ENCODE data around the gene PSMD8. TPM values are rescaled to one million over a fixed set of nuclear protein-coding genes. Genes with fewer than 3 reads are reported as not detected.
A peak's percentile ranks its signal among the peaks of the same experiment; 100 is the strongest.

Gene PSMD8
- total RNA-seq, 1 experiment from 2014 or later: 199 TPM

DNA sequence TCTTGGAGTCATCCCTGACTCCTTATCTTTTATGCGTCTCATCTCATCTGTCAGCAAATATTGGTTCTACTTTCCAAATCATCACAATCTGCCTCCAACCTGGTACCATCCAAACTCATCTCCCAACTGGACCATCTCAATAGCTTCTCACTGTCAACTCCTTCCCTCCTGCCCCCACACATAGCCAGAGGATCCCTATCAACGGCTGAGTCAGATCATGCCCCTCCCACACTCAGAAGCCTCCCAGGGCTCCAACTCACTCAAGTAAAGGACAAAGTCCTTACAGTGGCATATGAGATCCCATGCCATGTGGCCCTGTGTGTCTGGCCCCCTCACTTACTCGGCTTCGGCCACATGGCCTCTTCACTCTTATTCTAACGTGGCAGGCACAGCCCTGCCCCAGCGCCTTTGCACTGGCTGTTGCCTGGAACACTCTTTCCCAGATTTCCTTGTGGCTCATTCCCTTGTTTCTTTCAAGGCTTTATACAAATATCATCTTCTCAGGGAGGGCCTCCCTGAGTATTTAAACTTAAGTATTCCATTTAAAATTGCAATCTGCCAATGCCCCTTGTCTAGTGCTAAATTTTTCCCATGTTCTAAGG lies 18.4 kb downstream of the PSMD8 start:
- Histone ChIP-seq H3K4me3 (ENCODE audit: low read length) (no peak overlapping the region), H3K4me2 (ENCODE audit: low read depth, low read length, poor library complexity, severe bottlenecking) (no peak overlapping the region), H3K79me2 (ENCODE audit: low read length) (no peaks in the 10 kb centered on the region), H2AFZ (ENCODE audit: low read length) (no peak overlapping the region), H3K9me3 (ENCODE audit: low read length) (no peaks in the 10 kb centered on the region), H4K20me1 (ENCODE audit: insufficient read depth, low read depth, low read length) (no peaks in the 10 kb centered on the region), H3K9ac (ENCODE audit: low read length) (no peak overlapping the region), H3K27me3 (ENCODE audit: low read length) (no peaks in the 10 kb centered on the region), H3K9me2 (replicated peaks; ENCODE audit: insufficient read depth, low read length) (no peaks in the 10 kb centered on the region), H3K27ac (ENCODE audit: low read length) (no peak overlapping the region), H3K36me3 (ENCODE audit: insufficient read depth, low read length) (no peaks in the 10 kb centered on the region), H3K4me1 (ENCODE audit: low read length) (peaks cover 4% of the 10 kb centered on the region)
- no peak for DNase-seq

DNA sequence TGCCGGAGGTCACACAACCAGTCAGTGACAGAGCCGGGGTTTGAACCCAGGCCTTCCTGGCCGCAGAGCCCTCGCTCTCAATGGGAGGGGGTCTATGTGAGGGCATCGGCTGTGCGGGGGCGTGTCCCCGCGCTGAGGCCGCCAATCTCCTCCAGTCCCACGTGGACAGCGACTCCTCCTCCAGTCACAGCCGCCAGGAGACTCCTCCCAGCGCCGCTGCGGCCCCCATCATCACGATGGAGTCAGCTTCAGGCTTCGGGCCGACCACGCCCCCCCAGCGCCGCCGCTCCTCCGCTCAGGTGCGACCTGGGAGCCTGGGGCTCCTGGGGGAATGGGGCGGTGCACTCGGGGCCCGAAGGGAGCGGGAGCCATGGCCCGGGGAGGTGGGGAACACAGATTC lies 20.1 kb downstream of the PSMD8 start:
- H3K79me2 ChIP-seq (ENCODE audit: low read length): no peaks in the 10 kb centered on the region
- no peaks in the 10 kb centered on the region for H3K4me1 ChIP-seq (ENCODE audit: low read length)
- no peak overlapping the region for H3K9ac ChIP-seq (ENCODE audit: low read length)
- no peak for DNase-seq
- H3K9me3 ChIP-seq (ENCODE audit: low read length): no peaks in the 10 kb centered on the region
- no peak overlapping the region for H2AFZ ChIP-seq (ENCODE audit: low read length)
- no peaks in the 10 kb centered on the region for H3K9me2 ChIP-seq (replicated peaks; ENCODE audit: insufficient read depth, low read length)
- H3K4me3 ChIP-seq (ENCODE audit: low read length): no peak overlapping the region
- H4K20me1 ChIP-seq (ENCODE audit: insufficient read depth, low read depth, low read length): no peaks in the 10 kb centered on the region
- no peak overlapping the region for H3K4me2 ChIP-seq (ENCODE audit: low read depth, low read length, poor library complexity, severe bottlenecking)
- H3K27me3 ChIP-seq (ENCODE audit: low read length): no peaks in the 10 kb centered on the region
- H3K36me3 ChIP-seq (ENCODE audit: insufficient read depth, low read length): no peaks in the 10 kb centered on the region
- H3K27ac ChIP-seq (ENCODE audit: low read length): no peak overlapping the region

DNA sequence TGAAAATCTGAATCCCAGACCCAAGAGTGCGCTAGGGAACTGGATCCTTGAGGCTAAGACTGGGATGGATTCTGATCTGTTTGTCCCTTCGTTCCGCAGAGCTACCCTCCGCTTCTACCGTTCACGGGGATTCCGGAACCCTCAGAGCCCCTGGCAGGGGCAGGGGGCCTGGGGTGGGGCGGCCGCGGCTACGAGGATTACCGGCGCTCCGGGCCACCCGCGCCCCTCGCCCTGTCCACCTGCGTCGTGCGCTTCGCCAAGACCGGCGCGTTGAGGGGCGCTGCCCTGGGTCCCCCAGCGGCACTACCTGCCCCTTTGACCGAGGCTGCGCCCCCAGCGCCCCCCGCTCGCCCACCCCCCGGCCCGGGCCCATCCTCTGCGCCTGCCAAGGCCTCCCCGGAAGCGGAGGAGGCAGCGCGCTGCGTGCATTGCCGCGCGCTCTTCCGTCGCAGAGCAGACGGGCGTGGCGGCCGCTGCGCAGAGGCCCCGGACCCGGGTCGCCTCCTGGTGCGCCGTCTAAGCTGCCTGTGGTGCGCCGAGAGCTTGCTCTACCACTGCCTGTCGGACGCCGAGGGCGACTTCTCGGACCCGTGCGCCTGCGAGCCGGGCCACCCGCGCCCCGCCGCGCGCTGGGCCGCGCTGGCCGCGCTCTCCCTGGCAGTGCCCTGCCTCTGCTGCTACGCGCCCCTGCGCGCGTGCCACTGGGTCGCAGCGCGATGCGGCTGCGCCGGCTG lies 21.2 kb downstream of the PSMD8 start:
- no peak overlapping the region for H3K9ac ChIP-seq (ENCODE audit: low read length)
- no peak for DNase-seq
- no peaks in the 10 kb centered on the region for H4K20me1 ChIP-seq (ENCODE audit: insufficient read depth, low read depth, low read length)
- no peak overlapping the region for H2AFZ ChIP-seq (ENCODE audit: low read length)
- H3K4me2 ChIP-seq (ENCODE audit: low read depth, low read length, poor library complexity, severe bottlenecking): no peak overlapping the region
- H3K9me3 ChIP-seq (ENCODE audit: low read length): no peaks in the 10 kb centered on the region
- H3K4me1 ChIP-seq (ENCODE audit: low read length): no peaks in the 10 kb centered on the region
- H3K27me3 ChIP-seq (ENCODE audit: low read length): no peaks in the 10 kb centered on the region
- no peaks in the 10 kb centered on the region for H3K79me2 ChIP-seq (ENCODE audit: low read length)
- H3K36me3 ChIP-seq (ENCODE audit: insufficient read depth, low read length): no peaks in the 10 kb centered on the region
- H3K27ac ChIP-seq (ENCODE audit: low read length): no peak overlapping the region
- no peak overlapping the region for H3K4me3 ChIP-seq (ENCODE audit: low read length)
- H3K9me2 ChIP-seq (replicated peaks; ENCODE audit: insufficient read depth, low read length): no peaks in the 10 kb centered on the region

DNA sequence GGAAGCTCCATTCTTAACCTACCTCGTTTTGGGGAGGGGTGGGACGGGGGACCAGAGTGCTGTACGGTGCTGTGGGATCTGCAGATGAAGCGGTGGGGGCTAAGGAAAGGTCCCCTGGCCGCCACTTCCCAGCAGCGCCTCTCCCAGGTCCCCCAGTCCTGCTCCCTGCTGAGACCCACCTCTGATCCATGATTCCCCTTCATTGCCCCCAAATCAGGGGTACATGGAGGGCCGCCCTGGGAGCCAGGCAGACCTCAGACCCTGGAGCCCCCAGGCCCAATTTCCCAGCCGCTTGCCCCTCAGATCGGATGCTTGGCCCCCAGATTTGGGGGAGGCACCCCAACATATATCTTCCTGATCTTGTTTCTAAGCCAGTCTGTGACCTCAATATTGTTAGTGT lies 24.7 kb downstream of the PSMD8 start:
- H3K9me2 ChIP-seq (replicated peaks; ENCODE audit: insufficient read depth, low read length): no peaks in the 10 kb centered on the region
- no peak overlapping the region for H3K27ac ChIP-seq (ENCODE audit: low read length)
- H3K4me3 ChIP-seq (ENCODE audit: low read length): no peak overlapping the region
- no peaks in the 10 kb centered on the region for H3K36me3 ChIP-seq (ENCODE audit: insufficient read depth, low read length)
- no peaks in the 10 kb centered on the region for H3K9me3 ChIP-seq (ENCODE audit: low read length)
- no peak overlapping the region for H3K9ac ChIP-seq (ENCODE audit: low read length)
- H2AFZ ChIP-seq (ENCODE audit: low read length): no peak overlapping the region
- H3K4me2 ChIP-seq (ENCODE audit: low read depth, low read length, poor library complexity, severe bottlenecking): no peak overlapping the region
- H3K27me3 ChIP-seq (ENCODE audit: low read length): no peaks in the 10 kb centered on the region
- no peaks in the 10 kb centered on the region for H4K20me1 ChIP-seq (ENCODE audit: insufficient read depth, low read depth, low read length)
- H3K4me1 ChIP-seq (ENCODE audit: low read length): peaks cover 6% of the 10 kb centered on the region
- DNase-seq: no peak
- no peaks in the 10 kb centered on the region for H3K79me2 ChIP-seq (ENCODE audit: low read length)

DNA sequence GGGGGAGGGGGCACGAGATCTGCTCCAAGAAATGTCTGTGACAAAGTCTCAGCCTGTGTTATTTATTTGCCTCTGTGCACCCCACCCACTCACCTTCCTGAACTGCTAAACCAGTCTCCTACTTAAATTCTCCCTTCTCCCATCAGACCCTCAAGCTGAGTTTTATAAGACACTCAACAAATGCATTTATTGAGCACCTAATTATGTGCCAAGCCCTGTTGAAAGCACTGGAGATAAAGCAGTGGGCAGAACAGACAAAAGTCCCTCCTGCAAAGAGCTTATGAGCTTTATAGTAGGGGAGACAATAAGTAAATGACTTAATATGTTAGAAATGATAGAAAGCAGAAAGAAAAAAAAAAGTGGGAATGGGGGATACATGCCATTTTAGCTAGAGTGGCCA lies 25.2 kb downstream of the PSMD8 start:
- H3K9me3 ChIP-seq (ENCODE audit: low read length): no peaks in the 10 kb centered on the region

DNA sequence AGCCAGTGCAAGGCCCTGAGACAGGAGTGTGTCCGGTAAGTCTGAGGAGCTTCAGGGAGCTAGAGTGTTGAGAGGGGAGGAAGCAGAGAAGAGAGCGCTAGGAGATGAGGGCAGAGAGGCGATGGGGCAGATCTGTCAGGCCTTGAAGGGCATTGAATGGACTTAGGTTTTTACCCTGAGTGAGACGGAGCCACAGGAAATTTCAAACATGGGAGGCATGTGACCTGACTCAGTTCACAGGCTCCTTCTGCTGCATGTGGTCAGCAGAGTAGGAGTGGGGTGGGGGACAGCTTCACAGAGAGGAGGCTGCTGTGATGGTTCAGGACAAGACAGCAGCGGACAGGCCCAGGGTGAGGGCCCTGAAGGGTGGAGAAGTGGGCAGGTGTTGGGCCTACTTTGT lies 26.0 kb downstream of the PSMD8 start:
- H3K9me3 ChIP-seq (ENCODE audit: low read length): no peaks in the 10 kb centered on the region
- peaks cover 8% of the 10 kb centered on the region for H3K4me1 ChIP-seq (ENCODE audit: low read length)
- no peaks in the 10 kb centered on the region for H3K36me3 ChIP-seq (ENCODE audit: insufficient read depth, low read length)
- no peaks in the 10 kb centered on the region for H3K27me3 ChIP-seq (ENCODE audit: low read length)
- H2AFZ ChIP-seq (ENCODE audit: low read length): no peak overlapping the region
- H3K27ac ChIP-seq (ENCODE audit: low read length): no peak overlapping the region
- DNase-seq: no peak
- H3K4me3 ChIP-seq (ENCODE audit: low read length): no peak overlapping the region
- no peaks in the 10 kb centered on the region for H3K9me2 ChIP-seq (replicated peaks; ENCODE audit: insufficient read depth, low read length)
- no peaks in the 10 kb centered on the region for H3K79me2 ChIP-seq (ENCODE audit: low read length)
- no peaks in the 10 kb centered on the region for H4K20me1 ChIP-seq (ENCODE audit: insufficient read depth, low read depth, low read length)
- H3K9ac ChIP-seq (ENCODE audit: low read length): no peak overlapping the region
- no peak overlapping the region for H3K4me2 ChIP-seq (ENCODE audit: low read depth, low read length, poor library complexity, severe bottlenecking)

More for the DNA sequence above, 25.2 kb downstream of the PSMD8 start:
- no peak for DNase-seq
- Histone ChIP-seq H3K27ac (ENCODE audit: low read length) (no peak overlapping the region), H3K4me2 (ENCODE audit: low read depth, low read length, poor library complexity, severe bottlenecking) (no peak overlapping the region), H3K79me2 (ENCODE audit: low read length) (no peaks in the 10 kb centered on the region), H3K9ac (ENCODE audit: low read length) (no peak overlapping the region), H3K36me3 (ENCODE audit: insufficient read depth, low read length) (no peaks in the 10 kb centered on the region), H3K4me1 (ENCODE audit: low read length) (peaks cover 8% of the 10 kb centered on the region), H4K20me1 (ENCODE audit: insufficient read depth, low read depth, low read length) (no peaks in the 10 kb centered on the region), H3K4me3 (ENCODE audit: low read length) (no peak overlapping the region), H3K9me2 (replicated peaks; ENCODE audit: insufficient read depth, low read length) (no peaks in the 10 kb centered on the region), H3K27me3 (ENCODE audit: low read length) (no peaks in the 10 kb centered on the region), H2AFZ (ENCODE audit: low read length) (no peak overlapping the region)

DNA sequence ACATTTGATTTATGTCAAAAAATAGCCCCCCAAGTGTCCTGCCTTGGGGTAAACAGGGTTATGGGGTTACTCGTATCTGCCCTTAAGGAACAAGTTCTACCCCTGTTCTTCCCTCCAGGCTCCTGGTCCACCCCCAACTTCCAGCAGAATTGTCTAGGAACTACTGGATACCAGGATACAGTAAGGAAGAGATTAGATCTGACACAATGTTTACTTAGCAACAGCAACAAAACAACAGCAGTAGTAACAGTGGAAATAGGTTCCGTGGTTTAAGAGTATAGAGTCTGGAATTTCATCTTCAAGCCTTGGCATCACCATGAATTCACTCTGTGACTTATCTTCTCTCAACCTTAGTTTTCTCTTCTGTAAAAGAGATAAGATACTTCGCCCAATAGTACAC lies 26.8 kb downstream of the PSMD8 start:
- H2AFZ ChIP-seq (ENCODE audit: low read length): no peak overlapping the region
- no peaks in the 10 kb centered on the region for H3K9me3 ChIP-seq (ENCODE audit: low read length)
- no peak overlapping the region for H3K4me3 ChIP-seq (ENCODE audit: low read length)
- H3K4me2 ChIP-seq (ENCODE audit: low read depth, low read length, poor library complexity, severe bottlenecking): no peak overlapping the region
- no peaks in the 10 kb centered on the region for H3K9me2 ChIP-seq (replicated peaks; ENCODE audit: insufficient read depth, low read length)
- no peak for DNase-seq
- no peaks in the 10 kb centered on the region for H3K27me3 ChIP-seq (ENCODE audit: low read length)
- H4K20me1 ChIP-seq (ENCODE audit: insufficient read depth, low read depth, low read length): no peaks in the 10 kb centered on the region
- H3K36me3 ChIP-seq (ENCODE audit: insufficient read depth, low read length): no peaks in the 10 kb centered on the region
- H3K4me1 ChIP-seq (ENCODE audit: low read length): peaks cover 8% of the 10 kb centered on the region
- H3K79me2 ChIP-seq (ENCODE audit: low read length): no peaks in the 10 kb centered on the region
- no peak overlapping the region for H3K9ac ChIP-seq (ENCODE audit: low read length)
- H3K27ac ChIP-seq (ENCODE audit: low read length): no peak overlapping the region

DNA sequence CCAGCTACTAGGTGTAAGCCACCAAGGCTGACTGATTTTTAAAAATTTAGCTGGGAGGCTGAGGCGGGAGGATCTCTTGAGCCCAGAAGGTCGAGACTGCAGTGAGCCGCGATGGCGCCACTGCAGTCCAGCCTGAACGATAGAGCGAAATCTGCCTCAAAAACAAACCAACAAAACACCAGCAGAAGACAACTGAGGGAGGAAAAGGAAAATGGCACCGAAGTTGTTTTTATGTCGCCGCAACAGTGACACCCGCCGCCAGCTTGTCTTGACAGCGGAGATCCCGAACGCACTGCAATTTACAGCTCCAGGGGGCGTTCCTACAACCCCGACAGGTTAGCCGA lies 28.2 kb downstream of the PSMD8 start:
- H4K20me1 ChIP-seq (ENCODE audit: insufficient read depth, low read depth, low read length): no peaks in the 10 kb centered on the region
- no peak overlapping the region for H3K27ac ChIP-seq (ENCODE audit: low read length)
- no peaks in the 10 kb centered on the region for H3K27me3 ChIP-seq (ENCODE audit: low read length)
- no peak for DNase-seq
- no peaks in the 10 kb centered on the region for H3K9me2 ChIP-seq (replicated peaks; ENCODE audit: insufficient read depth, low read length)
- no peaks in the 10 kb centered on the region for H3K9me3 ChIP-seq (ENCODE audit: low read length)
- no peaks in the 10 kb centered on the region for H3K36me3 ChIP-seq (ENCODE audit: insufficient read depth, low read length)
- peak overlapping the region; percentile 64 for H3K9ac ChIP-seq (ENCODE audit: low read length)
- H3K79me2 ChIP-seq (ENCODE audit: low read length): no peaks in the 10 kb centered on the region
- H2AFZ ChIP-seq (ENCODE audit: low read length): peak overlapping the region; percentile 95; the same call in 1 of the 2 replicates
- peaks cover 8% of the 10 kb centered on the region for H3K4me1 ChIP-seq (ENCODE audit: low read length)
- peak overlapping the region; percentile 66 for H3K4me3 ChIP-seq (ENCODE audit: low read length)
- peak overlapping the region; percentile 69 for H3K4me2 ChIP-seq (ENCODE audit: low read depth, low read length, poor library complexity, severe bottlenecking)

Data from Karpas-422 (cell line).